Measurements from ENCODE around the gene PDGFC.
"Not testable (repeated sequence)": the region's sequence is repeated elsewhere in the genome, so short reads cannot be mapped to it uniquely, and the experiment has no call there.

Gene PDGFC

GRCh38 chr4:156896527-156896926 lies 75.1 kb downstream of the PDGFC start:
- no peak for DNase-seq

- no peak for DNase-seq
Observed at GRCh38 chr4:156894234-156894633, 77.4 kb downstream of the PDGFC start.

GRCh38 chr4:156892805-156893204 lies 78.8 kb downstream of the PDGFC start:
- no peak for DNase-seq

- no peak for DNase-seq
Observed at GRCh38 chr4:156889616-156890594, 81.7 kb downstream of the PDGFC start.

- DNase-seq = no peak
Observed at GRCh38 chr4:156888762-156889161, 82.8 kb downstream of the PDGFC start.

GRCh38 chr4:156886481-156886880 lies 85.1 kb downstream of the PDGFC start:
- DNase-seq = no peak

- no peak for DNase-seq
Observed at GRCh38 chr4:156885374-156885773, 86.2 kb downstream of the PDGFC start.

GRCh38 chr4:156884183-156884582 lies 87.4 kb downstream of the PDGFC start:
- no peak for DNase-seq

- DNase-seq = no peak
Observed at GRCh38 chr4:156875704-156876103, 95.9 kb downstream of the PDGFC start.

GRCh38 chr4:156875055-156875454 lies 96.5 kb downstream of the PDGFC start:
- no peak for DNase-seq

GRCh38 chr4:156873799-156874198 lies 97.8 kb downstream of the PDGFC start:
- no peak for DNase-seq

- no peak for DNase-seq
Observed at GRCh38 chr4:156870861-156871260, 100.7 kb downstream of the PDGFC start.

GRCh38 chr4:156870131-156870530 lies 101.5 kb downstream of the PDGFC start:
- DNase-seq = no peak

- DNase-seq = not testable (repeated sequence)
Observed at GRCh38 chr4:156866088-156866487, 105.5 kb downstream of the PDGFC start.

GRCh38 chr4:156865451-156865850 lies 106.1 kb downstream of the PDGFC start:
- no peak for DNase-seq

GRCh38 chr4:156858071-156858470 lies 113.5 kb downstream of the PDGFC start:
- no peak for DNase-seq

GRCh38 chr4:156838761-156839160 lies 132.8 kb downstream of the PDGFC start:
- no peak for DNase-seq

- DNase-seq = no peak
Observed at GRCh38 chr4:156837625-156838345, 133.8 kb downstream of the PDGFC start.

- no peak for DNase-seq
Observed at GRCh38 chr4:156832886-156833285, 138.7 kb downstream of the PDGFC start.

GRCh38 chr4:156830351-156830750 lies 141.2 kb downstream of the PDGFC start:
- DNase-seq = no peak

- no peak for DNase-seq
Observed at GRCh38 chr4:156829201-156829873, 142.3 kb downstream of the PDGFC start.

- no peak for DNase-seq
Observed at GRCh38 chr4:156827519-156827918, 144.1 kb downstream of the PDGFC start.

- no peak for DNase-seq
Observed at GRCh38 chr4:156825074-156825473, 146.5 kb downstream of the PDGFC start.

All from activated CD4-positive, alpha-beta T cell treated with anti-CD3 and anti-CD28 coated beads, Interleukin-2, amount 50 U/mL, for 16 hours (primary cell).